Renal cortical epithelial cell (primary cell): ENCODE data around the gene SLC25A48. TPM values are rescaled to one million over a fixed set of nuclear protein-coding genes. Genes with fewer than 3 reads are reported as not detected.

Experiments
- DNase-seq: peaks from one replicate; pipeline ENCODE4 v3.0.0-alpha.2; 2011; ENCODE audit warnings: low read depth
- total RNA-seq: library from RNA; depleted of rRNA; stranded (reverse); fragments of >200 nt; gene quantifications from 2 replicates; pipeline ENCODE4 v1.2.3, GENCODE V29; 2014

Gene SLC25A48, protein sequence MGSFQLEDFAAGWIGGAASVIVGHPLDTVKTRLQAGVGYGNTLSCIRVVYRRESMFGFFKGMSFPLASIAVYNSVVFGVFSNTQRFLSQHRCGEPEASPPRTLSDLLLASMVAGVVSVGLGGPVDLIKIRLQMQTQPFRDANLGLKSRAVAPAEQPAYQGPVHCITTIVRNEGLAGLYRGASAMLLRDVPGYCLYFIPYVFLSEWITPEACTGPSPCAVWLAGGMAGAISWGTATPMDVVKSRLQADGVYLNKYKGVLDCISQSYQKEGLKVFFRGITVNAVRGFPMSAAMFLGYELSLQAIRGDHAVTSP
- not detected in 2 replicates for total RNA-seq

DNA sequence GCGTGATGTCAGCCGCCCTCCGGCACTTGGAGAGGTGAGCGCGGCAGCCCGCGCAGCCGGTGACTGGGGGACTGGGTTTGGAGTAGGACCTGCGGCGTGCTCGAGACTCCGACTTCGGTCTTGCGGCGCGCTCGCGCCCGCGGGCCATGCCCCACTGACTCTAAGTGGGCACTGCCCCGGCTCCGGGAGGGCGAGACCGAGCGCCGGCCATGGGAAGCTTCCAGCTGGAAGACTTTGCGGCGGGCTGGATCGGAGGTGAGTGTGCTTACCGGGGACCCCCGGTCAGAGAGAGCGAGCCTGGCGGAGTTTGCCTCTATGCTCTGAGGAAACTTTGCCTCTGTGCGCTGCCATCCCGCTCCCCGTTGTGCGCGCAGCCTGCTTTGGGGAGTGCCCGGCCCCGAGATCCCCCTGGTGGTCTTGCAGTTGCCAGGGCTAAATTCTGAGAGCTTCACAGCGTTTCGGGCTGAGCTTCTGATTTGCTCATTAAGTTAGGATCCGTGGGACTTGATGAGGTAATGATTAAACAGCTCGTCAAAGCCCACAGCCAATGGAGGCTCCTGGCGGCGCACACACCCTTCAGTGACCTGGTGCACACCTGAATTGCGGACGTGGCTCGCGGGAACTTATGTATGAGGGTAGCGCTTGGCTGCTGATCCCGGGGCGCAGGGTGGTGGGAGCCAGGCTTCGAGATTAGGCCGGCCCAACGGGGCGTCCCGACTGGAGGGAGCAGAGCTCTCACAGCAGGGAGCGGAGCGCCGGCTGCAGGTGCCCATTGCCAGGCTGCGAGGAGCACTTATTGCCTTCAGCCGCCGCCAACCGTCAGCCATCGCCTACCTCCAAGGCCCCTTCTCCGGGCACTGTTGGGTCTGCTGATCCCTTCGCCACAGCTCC lies at the start of gene SLC25A48:
TSS of gene SLC25A48 (plus strand) at position 25 of the 891 bp plus-strand sequence. CDS start at position 210, 185 bp downstream.
- peak; percentile 22 for DNase-seq

- no peak for DNase-seq
These were observed 33.8 kb upstream of the SLC25A48 start for GRCh38 chr5:135800656-135801055.

DNA sequence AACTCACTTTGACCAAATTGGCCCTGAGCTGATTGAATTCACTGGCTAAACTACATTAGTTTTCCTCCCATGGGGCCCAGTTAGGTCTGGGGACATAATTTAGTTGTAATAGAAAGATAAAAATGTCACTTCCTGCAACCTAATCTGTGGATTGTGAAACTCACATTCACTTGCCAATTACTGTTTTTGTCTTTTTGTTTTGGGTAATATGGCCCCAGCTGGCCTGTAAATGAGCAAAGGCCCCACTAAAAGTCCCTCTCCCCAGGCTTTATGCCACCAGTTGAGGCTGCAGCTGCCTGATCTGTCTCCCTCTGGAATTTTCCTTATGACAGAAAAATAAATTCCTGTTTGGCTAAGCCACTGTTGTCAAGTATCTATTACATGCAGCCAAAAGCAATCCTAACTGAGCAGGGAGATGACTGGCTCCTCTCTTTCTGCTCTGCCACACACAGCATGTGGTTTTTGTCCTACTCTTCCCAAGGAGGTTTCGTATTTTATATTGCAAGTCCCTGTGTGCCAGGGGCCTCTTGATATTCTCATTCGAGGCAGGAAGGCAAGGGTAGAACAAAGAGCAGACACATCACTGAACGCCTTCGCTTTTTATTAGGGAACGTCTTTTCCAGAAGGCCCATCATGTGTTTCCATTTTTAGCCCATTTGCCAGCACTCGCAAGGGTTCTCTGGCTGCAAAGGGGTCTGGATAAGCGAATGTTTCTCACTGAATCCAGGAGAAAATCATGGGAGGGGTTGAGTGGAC lies 24.1 kb upstream of the SLC25A48 start:
- no peak for DNase-seq

- no peak for DNase-seq
These were observed 23.5 kb upstream of the SLC25A48 start for GRCh38 chr5:135811007-135811406.

GRCh38 chr5:135813758-135814157 lies 20.7 kb upstream of the SLC25A48 start:
- DNase-seq = no peak

GRCh38 chr5:135814316-135814715 lies 20.1 kb upstream of the SLC25A48 start:
- DNase-seq = peak; percentile 1

GRCh38 chr5:135814812-135815211 lies 19.7 kb upstream of the SLC25A48 start:
- no peak for DNase-seq

- DNase-seq = no peak
These were observed 13.2 kb upstream of the SLC25A48 start for GRCh38 chr5:135821061-135821801.

- no peak for DNase-seq
These were observed 12.7 kb upstream of the SLC25A48 start for GRCh38 chr5:135821802-135822201.

- DNase-seq = no peak
These were observed 12.2 kb upstream of the SLC25A48 start for GRCh38 chr5:135822286-135822685.

DNA sequence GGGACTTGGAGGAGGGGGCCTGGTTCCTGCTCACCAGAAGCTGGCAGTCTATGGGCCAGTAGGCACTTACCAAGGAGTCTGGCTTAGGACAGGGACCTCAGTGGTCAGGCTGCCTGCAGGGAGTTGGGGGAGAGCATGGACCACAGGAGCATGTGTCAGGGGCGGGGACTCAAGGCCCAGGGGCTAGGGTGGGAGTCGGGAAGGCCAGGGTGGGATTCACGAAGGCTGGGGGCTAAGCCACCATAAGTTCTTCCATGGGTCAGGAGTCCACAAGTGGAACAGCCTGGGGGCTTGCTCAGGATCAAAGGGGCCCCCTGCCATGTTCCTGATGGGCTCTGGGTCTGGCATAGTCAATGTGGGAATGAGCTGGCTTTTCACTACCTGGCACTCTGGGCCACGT lies 11.5 kb upstream of the SLC25A48 start:
- no peak for DNase-seq

DNA sequence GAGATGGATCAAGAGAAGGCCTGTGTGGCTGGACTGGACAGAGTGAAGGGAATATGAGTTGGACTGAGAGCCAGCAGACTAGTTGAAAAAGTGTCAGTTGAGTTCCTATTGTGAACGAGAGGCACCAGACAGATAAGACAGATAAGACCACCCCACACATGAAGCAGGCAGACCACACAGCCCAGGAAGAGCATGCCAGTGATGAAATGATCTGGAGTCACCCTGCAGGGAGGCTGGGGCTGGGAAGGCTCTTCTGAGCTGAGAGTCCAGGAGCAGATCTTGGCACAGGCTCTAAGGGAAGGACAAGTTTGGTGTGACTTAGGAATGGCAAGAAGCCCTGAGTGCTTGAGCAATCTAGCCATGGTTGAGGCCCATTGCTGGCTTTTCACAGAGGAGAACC lies 10.6 kb upstream of the SLC25A48 start:
- no peak for DNase-seq

- DNase-seq = no peak
These were observed 9.9 kb upstream of the SLC25A48 start for GRCh38 chr5:135824541-135825041.

GRCh38 chr5:135825373-135826220 lies 8.9 kb upstream of the SLC25A48 start:
- DNase-seq = no peak

DNA sequence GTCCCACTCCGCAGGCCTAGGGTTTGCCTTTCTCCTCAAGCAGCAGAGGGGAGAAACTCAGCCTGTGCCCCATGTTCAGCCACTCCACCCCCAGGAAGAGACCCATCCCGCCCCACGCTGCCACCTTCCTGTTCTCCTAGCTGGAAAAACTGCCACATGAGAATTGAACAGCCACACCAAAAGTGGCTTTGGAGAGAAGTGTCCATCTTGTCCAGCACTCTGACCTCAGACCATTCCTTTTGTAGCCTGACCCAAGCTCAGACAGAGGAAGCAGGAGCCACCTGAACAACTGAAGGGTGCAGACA lies 8.3 kb upstream of the SLC25A48 start:
- DNase-seq = no peak

DNA sequence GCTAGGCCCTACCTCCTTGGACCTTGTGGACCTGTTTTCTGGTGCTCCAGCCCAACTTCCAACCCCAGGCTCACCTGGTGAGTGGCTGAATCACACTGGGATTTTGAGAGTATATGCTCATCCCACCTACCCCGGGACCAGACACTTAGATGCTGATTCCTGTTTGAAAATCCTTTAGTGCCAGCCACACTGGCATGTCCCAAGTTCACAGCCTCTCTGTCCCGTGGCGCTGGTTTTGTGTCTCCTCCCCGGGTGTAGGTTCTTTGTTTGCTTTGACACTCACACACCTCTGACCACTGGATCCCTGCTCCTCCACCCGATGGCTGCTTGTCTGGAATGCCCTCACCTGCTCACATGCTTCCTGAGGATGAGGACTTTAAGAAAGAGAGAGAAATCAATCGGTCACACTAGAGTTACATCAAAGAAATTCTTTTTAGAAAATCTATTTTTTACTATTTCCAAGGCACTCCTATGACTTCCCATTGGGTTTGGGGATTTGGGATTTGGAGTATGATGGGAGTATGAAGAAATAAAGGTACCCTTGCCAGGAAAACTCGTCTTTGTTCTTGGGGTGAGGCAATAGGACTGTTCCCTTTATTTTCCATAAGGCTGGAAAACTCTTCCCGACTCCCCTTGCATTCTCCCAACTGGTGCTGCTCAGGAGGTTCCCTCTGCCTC lies 7.3 kb upstream of the SLC25A48 start:
- DNase-seq = no peak

- DNase-seq = no peak
These were observed 6.3 kb upstream of the SLC25A48 start for GRCh38 chr5:135827965-135828781.

- no peak for DNase-seq
These were observed 5.7 kb upstream of the SLC25A48 start for GRCh38 chr5:135828782-135829127.

DNA sequence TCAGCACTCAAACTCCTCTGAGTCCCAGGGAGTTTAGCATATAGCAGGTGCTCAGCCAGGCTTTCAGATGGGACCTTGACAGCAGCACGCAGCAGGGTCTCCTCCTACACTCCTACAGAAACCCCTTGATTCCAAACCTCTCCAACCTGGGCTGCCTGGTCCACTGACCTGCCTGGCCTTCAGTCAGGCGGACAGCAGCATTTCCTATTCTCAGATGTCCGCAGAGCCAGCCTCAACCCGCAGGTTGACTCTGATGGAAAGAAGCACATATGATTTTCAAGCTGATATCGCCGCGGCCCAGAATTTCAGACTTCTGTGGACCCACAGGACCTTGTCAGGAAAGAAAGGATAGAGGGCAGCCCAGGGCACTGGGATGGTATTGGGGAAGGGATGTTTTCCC lies 5.3 kb upstream of the SLC25A48 start:
- no peak for DNase-seq
